Skin of body (tissue), 2 donors: ENCODE results near the gene CYTL1. TPM values are rescaled to one million over a fixed set of nuclear protein-coding genes. Genes with fewer than 3 reads are reported as not detected.

Experiments used
- DNase-seq: peaks from one replicate; lab custom pipeline; 2025; lab: John Stamatoyannopoulos, UW
- total RNA-seq: library from RNA; depleted of rRNA; stranded (reverse); fragments of >200 nt; gene quantifications from one replicate; pipeline ENCODE4 v1.2.3, GENCODE V29; 2014

The CYTL1 gene
- total RNA-seq, 1 donor from 2014 or later: 8.9 TPM

DNA sequence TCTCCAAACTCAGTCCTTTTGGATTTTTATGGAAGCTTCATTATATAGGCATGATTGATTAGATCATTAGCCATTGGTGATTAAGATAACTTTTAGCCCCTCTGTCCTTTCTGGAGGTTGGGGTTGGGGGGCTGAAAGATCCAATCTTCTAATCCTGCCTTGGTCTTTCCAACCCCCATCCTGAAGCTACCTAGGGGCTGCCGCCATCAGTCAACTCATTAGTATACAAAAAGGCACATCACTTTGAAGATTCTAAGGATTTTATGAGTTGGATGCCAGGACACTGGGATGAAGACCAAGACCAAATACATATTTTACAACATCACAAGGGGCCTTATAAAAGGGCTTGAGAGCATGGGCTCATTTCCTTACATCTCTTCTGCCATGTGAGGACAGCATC, 47.5 kb downstream of the CYTL1 start:
- DNase-seq: no peak

DNA sequence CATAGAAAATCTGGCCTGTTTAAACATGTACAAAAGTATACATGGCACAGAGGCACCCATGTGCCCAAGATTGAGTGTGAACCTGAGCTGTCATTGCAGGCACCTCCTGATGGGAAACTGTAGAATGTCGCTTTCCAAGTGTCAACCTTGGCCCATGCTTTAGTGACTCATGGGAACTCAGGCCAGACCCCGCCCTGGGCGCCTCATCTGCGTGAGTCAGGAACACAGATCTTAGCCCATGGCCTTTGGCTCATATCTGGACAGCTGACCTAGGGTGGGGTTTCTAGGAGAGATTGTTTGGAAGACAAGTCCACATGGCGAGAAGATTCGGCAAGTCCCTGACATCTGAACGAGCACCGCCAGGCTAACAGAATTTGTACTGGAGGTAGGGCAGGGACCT, 50.0 kb downstream of the CYTL1 start:
- no peak for DNase-seq

DNA sequence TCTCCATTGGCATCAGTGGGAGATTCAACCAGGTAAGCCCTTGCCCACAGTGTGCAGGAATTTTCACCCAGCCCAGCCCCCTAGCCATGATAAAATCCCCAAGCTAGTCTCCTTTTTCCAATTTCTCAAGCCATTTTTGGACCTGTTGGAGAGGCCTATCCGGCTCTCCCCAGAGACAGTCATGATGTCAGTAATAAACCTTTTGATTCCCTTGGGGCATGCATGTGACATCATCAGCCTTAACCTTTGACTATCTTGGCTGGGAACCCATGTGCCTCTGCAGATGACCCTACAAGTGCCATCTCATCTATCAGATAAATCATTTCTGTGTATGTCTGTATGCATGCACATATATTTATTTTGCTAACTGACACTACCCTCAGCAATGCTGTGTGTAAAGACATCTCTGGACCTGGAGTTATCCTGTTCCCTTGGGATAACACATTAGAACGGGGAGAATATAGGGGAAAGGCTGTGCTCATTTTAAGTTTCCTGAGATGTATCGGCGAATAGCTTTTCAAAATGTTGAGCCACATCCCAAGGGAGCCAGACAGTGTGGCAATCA, 51.0 kb downstream of the CYTL1 start:
- DNase-seq: no peak

Other genes with a start within 250 kb of the CYTL1 start
- gene MSX1, start 159.8 kb downstream of the CYTL1 start, total RNA-seq: 6.1 TPM
- gene STK32B, start 32.0 kb upstream of the CYTL1 start, total RNA-seq: 6.5 TPM